Dedifferentiated amniotic fluid mesenchymal stem cell (primary cell): Measurements from ENCODE around the gene JADE2.
"Not testable (repeated sequence)": the region's sequence is repeated elsewhere in the genome, so short reads cannot be mapped to it uniquely, and the experiment has no call there.

Source experiments
- DNase-seq: peaks from one replicate; pipeline ENCODE4 v3.0.0-alpha.2; 2016; ENCODE audit errors: extremely low spot score

The JADE2 gene

DNA sequence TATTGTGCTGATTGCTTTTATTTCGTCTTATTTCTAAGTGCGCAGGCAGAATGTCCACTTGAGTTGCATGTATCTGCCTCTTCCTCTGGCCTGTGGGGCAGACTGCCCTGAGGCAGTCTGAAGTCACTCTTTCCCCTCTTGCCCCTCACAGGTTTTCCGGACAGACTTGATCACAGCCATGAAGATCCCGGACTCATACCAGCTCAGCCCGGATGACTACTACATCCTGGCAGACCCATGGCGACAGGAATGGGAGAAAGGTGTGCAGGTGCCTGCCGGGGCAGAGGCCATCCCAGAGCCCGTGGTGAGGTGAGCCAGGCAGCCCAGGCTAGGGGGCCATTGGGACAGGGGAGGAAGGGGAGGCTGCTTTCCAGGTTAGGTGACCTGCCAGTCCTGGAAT, 26.4 kb downstream of the JADE2 start:
- no peak for DNase-seq

DNA sequence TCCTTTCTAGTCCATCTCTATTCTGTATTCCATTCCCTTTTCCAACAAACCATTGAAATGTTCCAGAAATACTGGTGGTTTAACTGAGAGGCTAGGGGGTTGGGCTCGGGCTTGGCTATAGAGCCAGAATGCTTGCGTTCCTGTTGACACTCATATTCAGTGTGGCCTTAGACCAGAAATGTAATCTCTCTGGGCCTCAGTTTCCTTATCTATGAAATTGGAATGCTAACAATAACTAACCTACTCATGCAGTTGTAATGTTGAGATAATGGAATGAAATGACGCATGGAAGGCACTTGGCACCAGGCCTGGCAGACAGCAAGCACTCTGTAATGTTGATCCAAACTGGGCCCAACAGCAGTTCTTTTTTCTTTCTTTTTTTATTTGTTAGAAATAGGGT, 26.8 kb downstream of the JADE2 start:
- peak; percentile 92 for DNase-seq

DNA sequence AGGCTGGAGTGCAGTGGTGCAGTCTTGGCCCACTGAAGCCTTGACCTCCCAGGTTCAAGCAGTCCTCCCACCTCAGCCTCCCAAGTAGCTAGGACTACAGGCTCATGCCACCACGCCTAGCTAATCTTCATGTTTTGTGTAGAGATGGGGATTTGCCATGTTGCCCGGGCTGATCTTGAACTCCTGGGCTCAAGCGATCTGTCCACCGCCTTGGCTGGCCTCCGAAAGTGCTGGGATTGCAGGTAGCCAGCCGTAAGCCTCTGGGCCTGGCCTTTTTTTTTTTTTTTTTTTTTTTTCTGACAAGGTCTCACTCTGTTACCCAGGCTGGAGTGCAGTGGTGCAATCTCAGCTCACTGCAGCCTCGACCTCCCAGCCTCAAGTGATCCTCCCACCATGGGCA, 27.2 kb downstream of the JADE2 start:
- not testable (repeated sequence) for DNase-seq

DNA sequence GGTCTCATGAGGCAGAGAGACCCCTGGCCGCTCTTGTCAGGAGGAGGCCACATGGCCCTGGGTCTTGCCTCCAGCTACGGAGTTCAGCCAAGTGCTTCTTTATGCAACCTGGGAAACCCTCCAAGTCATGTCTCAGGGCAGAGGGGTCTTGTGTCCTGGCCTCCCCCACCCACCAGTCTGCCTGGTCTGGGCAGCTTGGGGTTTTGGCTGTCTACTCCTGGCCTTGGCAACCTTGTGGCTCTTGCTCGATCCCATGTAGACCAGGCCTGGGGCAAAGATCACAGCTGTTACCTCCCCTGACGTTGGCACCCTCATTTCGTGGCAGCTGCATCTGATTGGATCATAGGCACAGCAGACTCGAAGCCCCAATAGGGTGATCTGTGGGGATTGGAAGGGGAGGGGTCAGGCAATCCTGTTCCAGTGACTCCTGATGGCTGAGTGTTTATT, 28.4 kb downstream of the JADE2 start:
- DNase-seq: no peak

DNA sequence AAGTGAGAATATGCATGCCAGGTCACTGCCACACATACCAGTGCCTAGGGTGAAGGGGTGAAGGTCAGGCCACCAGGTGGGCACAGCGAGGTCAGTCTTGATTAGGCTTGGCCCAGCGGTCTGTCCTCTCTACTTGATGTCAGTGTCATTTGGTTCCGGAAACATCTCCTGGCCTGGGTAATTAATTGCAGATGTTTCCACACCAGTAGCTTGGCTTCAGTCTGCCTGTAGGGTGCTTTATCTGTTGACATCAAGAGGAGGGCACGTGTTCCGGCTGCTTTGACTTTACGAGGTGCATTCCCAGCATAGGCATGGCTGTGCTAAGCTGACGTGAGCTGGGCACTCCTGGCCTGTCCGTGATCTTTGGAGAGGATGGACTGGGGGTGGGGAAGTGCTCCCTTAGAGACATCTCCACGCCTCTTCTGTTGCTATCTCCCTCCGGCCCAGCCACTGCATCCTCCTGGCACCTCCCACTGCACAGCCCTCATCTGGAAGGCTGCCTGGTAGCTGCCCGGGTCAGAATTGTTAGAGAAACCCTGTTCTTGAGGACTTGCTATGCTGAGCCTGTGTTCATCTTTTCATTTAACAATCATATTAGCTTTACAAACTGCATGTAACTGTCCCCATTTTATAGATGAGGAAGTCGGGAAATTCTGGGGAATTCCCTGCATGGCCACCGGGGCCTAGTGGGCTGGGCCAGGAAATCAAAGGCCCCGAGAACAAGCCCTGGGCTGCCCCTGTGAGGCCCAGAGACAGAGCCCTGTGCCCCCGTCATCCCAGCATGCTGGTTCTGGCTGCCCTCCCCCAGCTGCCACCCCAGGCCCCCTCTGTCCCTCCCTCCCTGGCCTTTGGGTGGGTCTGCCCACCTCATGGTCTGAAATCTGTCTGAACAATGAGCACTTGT, 29.1 kb downstream of the JADE2 start:
- DNase-seq: peak; percentile 78

DNA sequence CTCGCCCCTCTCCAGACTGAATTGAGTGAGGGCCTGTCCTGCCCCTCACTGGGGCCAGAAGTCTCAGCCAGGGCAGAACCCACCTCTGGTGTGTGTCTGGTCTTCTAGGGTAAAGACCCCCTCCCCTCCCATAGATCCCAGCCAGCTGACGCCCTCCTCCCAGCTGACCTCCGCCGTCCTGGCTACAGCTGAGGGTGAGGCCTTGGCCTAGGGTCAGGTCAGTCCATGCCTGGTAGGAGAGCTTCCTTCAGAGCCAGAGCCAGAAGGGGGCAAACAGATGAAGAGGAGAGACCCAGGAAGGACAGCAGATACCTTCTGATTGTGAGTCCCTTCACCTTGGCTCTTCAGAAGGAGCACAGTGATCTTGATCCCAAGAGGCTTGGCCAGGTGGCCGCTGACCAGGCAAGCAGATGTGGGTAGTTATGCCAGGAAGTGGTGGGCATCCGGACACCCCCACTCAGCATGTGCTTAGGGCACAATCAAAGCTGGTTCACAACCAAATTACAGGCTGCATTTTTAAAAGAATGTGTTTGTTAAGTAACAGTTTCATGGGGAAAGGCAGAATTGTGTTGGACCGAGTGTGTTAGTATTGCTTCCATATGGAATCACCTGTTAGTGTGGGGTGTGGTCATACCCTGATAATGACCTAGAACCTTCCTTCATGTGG, 29.9 kb downstream of the JADE2 start:
- no peak for DNase-seq

DNA sequence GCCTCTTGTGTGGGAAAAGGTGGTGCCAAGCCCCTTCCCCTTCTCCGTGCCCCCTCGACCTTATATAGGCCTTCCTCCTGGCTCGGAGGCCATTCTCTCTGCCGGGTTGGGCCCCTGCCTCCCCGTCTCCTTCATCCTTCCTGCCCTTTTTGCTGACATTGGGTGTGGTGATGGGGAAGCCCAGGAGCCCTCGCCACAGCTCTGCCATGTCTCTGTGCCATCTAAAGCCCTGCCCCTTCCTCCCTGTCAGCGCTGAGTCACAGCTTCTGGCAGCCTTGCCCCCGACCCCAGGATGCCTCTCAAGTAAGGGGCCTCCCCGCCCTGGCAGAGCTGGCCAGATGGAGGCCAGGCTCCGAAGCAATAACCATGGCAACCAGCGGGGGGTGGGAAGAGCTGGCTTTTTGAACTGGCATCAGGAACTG, 30.4 kb downstream of the JADE2 start:
- DNase-seq: peak; percentile 55

DNA sequence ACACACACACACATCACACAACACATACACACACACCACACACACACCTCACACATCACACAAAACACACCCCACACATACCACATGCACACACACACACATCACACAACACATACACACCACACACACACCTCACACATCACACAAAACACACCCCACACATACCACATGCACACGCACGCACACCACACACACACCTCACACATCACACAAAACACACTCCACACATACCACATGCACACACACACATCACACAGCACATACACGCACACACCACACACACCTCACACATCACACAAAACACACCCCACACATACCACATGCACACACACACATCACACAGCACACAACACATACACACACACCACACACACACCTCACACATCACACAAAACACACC, 31.1 kb downstream of the JADE2 start:
- DNase-seq: not testable (repeated sequence)

DNA sequence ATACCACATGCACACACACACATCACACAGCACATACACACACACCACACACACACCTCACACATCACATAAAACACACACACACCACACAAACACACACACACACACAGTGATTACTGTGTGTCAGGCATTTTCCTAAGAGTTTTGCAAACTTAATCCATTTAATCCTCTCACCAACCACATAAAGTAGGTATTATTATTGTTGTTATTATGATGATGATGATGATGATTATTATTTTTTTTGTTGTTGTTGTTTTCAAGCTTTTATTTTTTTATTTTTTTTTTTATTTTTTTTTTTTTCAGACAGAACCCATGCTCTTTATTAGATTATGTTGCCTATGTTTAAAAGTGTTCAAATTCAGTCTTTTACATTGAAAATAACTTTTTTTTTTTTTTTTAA, 31.5 kb downstream of the JADE2 start:
- DNase-seq: no peak

DNA sequence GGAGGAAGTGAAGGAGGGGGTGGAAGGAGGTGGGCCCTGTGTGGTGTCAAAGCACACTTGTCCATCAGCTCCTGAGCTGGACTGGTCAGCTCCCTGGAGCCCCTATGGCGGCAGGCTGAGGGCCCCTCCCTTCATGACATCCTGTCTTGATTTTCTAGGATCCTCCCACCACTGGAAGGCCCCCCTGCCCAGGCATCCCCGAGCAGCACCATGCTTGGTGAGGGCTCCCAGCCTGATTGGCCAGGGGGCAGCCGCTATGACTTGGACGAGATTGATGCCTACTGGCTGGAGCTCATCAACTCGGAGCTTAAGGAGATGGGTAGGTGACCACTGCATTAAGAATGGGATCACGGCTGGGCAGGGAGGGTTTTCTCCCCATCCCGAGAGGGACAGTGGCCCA, 34.2 kb downstream of the JADE2 start:
- DNase-seq: no peak

DNA sequence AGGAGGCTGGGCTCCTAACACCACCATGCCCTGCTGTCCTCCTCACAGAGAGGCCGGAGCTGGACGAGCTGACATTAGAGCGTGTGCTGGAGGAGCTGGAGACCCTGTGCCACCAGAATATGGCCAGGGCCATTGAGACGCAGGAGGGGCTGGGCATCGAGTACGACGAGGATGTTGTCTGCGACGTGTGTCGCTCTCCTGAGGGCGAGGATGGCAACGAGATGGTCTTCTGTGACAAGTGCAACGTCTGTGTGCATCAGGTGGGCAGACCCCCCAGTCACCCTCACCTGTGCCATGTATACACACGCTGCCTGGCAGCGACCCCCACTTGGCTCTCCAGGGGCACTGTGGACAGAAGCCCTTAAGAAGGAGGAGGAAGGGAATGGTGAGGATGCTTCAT, 35.2 kb downstream of the JADE2 start:
- no peak for DNase-seq

DNA sequence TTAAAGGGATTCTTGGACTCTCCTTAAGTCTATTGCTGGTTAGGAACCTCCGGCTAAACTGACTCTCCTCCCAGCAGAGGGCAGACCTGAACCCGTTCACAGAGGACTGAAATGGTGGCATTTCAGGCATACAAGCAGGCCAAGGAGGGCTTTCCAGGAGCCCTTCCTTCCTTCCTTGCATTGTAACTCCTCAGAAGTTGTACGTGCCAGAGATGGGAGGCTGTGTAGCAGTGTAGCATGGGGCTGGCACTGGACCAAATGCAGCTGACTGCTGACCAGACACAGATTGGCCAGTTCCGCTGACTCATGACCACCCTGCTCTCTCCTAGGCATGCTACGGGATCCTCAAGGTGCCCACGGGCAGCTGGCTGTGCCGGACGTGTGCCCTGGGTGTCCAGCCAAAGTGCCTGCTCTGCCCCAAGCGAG, 36.4 kb downstream of the JADE2 start:
- DNase-seq: peak; percentile 29

DNA sequence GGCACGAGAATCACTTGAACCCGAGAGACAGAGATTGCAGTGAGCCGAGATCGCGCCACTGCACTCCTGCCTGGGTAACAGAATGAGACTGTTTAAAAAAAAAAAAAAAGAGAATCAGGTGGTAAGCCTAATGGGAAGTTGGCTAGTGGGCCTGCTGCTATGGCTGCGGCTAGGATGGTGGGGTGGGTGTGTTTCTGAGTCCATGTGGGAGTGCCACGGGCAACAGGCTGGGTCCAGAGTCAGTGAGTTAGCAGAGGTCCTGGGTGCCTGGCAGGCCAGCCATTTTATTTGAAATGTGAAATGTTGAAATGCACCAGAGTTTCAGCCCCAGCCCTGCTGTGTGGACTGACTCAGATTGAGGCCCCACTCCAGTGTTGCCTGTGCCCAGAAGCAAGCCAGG, 37.8 kb downstream of the JADE2 start:
- DNase-seq: no peak

DNA sequence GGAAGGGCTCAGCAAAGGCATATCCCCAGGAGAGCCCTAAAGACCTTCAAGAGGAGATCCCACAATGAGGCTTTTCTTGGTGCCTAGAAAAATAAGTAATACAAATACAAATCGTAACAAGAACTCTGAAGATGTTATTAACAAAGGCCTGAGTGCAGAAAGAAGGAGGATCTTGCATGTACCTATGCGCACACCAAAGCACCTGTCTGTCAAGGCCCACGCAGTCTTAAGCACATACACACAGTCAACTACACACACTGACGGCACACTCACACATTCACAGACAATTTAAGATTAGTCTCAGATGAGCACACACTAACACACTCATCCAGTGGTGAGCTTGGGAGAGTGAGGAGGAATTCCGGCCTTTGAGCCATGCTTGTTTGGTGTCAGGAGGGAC, 38.5 kb downstream of the JADE2 start:
- no peak for DNase-seq

DNA sequence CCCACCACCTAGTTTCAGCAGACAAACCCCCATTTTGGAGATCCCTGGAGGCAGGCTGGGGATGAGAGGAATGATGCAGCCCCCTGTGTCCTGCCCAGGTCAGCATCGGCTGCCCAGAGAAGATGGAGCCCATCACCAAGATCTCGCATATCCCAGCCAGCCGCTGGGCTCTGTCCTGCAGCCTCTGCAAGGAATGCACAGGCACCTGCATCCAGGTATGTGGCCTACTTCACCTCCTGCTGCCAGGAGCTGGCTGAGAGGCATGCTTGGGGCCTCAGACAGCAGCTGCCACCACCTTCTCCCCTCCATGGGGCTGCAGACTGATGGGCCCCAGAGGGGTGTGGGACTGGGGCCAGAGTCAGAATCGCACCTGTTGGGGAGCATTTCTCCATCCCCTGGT, 38.9 kb downstream of the JADE2 start:
- no peak for DNase-seq

DNA sequence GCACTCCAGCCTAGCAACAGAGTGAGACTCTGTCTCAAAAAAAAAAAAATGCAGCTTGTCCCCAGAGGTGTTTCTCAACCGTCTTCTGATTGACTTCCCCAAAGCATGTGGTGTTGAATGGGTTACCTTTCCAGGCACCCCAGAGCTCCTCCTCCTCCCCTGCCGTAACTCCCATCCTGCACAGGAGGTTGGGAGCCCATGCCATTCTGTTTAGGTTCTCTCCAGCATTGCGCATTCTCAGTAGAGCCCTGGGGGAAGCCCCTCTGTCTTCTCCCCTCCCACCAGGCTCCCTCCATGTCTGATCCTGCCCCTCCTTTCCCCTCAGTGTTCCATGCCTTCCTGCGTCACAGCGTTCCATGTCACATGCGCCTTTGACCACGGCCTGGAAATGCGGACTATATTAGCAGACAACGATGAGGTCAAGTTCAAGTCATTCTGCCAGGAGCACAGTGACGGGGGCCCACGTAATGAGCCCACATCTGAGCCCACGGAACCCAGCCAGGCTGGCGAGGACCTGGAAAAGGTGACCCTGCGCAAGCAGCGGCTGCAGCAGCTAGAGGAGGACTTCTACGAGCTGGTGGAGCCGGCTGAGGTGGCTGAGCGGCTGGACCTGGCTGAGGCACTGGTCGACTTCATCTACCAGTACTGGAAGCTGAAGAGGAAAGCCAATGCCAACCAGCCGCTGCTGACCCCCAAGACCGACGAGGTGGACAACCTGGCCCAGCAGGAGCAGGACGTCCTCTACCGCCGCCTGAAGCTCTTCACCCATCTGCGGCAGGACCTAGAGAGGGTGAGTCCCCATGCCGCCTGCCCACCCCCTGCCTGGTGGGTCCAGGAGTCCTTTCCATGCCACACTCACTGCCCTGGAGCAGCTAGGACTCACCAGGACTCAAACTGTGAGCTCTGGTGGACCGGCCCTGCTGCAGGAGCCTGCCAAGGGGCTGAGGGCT, 40.6 kb downstream of the JADE2 start:
- no peak for DNase-seq

DNA sequence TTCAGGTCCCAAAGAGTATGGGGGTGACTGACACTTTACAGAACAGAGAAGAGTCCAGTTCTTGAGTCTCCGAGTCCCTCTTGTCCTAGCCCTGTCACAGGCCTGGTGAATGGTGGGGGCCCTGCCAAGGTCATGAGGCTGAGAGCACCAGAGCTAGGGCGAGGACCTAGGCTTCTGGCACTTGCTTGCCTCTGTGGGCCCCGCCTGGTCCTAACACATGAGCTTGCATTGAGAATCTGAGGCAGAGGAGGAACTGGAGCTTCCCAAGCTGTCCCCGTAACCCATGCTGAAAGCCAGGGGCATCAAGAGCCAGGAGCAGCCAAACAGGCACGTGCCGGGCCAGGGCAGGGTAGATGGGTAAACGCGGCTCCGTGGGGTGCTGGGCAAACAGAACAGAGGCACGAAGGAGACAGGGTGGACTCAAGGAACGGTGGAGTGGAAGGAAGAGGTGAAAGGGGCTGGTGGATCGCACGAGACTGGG, 41.3 kb downstream of the JADE2 start:
- no peak for DNase-seq

DNA sequence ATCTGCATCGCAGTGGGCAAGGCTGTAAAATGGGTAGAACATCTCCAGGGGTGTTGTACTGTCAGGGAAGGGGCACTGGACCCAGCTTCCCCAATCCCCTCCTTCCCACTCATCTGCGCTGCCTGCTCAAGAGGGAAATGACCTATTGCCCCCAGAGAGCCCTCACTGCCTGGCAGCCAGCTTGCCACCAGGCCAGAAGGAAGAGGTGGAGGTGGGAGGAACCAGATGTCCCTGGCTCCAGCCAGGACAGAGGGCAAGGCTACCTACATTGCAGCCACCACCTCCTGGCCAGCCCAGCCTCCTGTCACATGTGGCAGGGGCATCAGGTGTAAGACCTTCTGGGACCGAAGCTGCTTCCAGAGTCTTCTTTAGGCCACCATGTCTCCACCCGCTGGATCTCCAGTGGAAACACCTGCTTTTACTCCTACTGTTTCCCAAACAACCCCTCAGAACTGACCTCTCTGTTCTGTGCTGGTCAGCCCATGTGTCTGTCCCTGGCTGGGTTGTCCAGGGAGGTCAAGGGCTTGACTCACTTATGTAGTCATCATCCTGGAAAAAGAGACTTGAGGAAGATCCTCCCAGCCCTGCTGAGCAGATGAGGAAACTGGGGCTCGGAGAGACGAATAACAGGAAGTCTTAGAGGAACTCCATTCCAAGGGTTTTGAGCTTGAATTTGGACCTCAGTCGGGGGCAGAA, 42.3 kb downstream of the JADE2 start:
- DNase-seq: no peak

DNA sequence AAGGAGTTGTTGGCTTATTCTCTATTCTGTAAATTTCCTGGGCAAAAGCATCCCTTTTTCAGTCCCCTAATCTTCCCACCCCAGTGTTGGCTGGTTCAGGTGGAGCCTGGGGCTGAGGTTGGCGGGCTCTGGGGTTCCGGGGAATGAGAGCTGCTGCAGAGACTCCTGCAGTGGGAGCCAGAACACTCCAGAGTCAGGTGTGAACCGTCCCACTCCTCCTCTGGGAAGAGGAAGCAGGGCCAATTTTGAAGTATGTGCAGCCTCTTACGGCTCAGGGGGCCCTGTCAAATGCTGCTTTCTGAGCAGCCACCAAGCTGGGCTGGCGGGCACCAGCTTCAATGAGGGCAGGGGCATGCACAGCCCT, 42.8 kb downstream of the JADE2 start:
- DNase-seq: no peak

DNA sequence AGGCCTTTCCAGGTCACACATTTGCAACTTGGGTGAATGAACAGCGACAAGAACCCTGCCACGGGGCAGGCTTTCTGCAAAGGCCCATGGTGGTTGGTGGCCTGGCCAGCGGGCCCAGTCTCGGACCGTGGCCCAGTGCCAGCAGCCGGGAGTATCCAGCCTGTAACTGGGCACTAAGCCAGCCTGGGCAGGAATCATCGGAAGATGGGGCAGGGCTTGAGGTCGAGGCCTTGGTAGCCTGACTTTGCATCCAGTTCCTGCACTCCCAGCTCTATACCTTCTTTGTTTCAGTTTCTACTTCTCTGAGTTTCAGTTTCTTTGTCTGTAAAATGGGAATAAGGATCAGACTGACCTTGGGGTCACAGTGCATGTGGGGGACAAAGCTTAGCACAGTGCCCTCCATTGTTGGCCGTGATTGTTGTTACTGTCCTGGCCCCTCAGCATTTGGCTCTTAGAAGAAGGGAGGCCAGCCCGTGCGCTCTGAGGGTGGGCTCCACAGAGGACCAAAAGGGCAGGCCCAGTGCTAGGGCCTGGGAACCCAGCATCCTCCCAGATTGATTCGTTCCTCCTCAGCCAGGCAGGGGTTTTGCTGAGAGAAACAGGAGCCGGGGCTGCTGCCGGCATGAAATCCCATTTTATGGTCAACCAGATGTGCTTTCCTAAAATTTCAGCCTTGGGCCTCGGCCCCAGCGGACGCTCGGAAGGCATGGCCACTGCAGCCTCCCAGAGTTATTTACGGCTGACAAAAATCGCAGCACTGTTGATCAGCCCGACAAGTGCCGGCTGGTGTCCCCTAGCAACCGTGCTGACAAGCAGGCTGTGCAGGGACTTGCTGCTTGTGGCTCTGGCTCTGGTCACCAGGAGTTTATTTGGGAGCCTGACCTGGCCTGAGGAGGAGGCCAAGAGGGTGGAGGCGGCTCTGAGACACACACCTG, 43.6 kb downstream of the JADE2 start:
- DNase-seq: no peak
